Loucy (cell line): ENCODE results near the gene CLDN24.

Experiments
- H2AFZ ChIP-seq: fragments of 200-600 bp; sonication (generic); 2 replicates; pipeline ENCODE4 v1.6.0; 2016; ENCODE audit warnings: antibody characterized with exemption, mild to moderate bottlenecking, low read length, moderate library complexity
- H3F3A ChIP-seq: fragments of 200-600 bp; 2 replicates; pipeline ENCODE4 v1.6.0; 2016; ENCODE audit warnings: antibody characterized with exemption, low read depth, mild to moderate bottlenecking
- H3K27me3 ChIP-seq: fragments of 200-600 bp; sonication (generic); 2 replicates; pipeline ENCODE4 v1.6.1; 2014; ENCODE audit warnings: low read length, mild to moderate bottlenecking; ENCODE audit not compliant: insufficient read depth, poor library complexity, severe bottlenecking
- H3K36me3 ChIP-seq: fragments of 200-600 bp; sonication (generic); 2 replicates; pipeline ENCODE4 v1.6.1; 2016; ENCODE audit warnings: low read length; ENCODE audit not compliant: insufficient read depth
- H3K4me1 ChIP-seq: fragments of 200-600 bp; sonication (generic); 2 replicates; pipeline ENCODE4 v1.5.1; 2014; ENCODE audit warnings: low read length, mild to moderate bottlenecking; ENCODE audit not compliant: insufficient read depth, poor library complexity, severe bottlenecking
- H3K4me2 ChIP-seq: fragments of 200-600 bp; sonication (generic); 2 replicates; pipeline ENCODE4 v1.6.0; 2014; ENCODE audit warnings: antibody characterized with exemption, low read length, low read depth, mild to moderate bottlenecking; ENCODE audit not compliant: poor library complexity, severe bottlenecking
- H3K4me3 ChIP-seq: fragments of 200-600 bp; sonication (generic); 2 replicates; pipeline ENCODE4 v1.5.1; 2014; ENCODE audit warnings: low read length, mild to moderate bottlenecking, mixed read lengths; ENCODE audit not compliant: poor library complexity, severe bottlenecking
- H3K79me2 ChIP-seq: fragments of 200-600 bp; sonication (generic); 2 replicates; pipeline ENCODE4 v1.6.1; 2014; ENCODE audit warnings: low read length; ENCODE audit not compliant: insufficient read depth
- H3K9ac ChIP-seq: fragments of 200-600 bp; sonication (generic); 2 replicates; pipeline ENCODE4 v1.6.0; 2014; ENCODE audit warnings: mild to moderate bottlenecking, low read depth, low read length, moderate library complexity; ENCODE audit not compliant: poor library complexity, severe bottlenecking
- H3K9me2 ChIP-seq: fragments of 200-600 bp; sonication (generic); replicated peaks from 2 replicates; pipeline ENCODE4 v1.6.1; 2016; ENCODE audit warnings: low read depth, low read length, mixed read lengths
- H3K9me3 ChIP-seq: fragments of 200-600 bp; sonication (generic); 2 replicates; pipeline ENCODE4 v1.6.1; 2014; ENCODE audit warnings: mild to moderate bottlenecking, antibody characterized with exemption, low read length, low read depth; ENCODE audit not compliant: insufficient read depth
- H4K20me1 ChIP-seq: fragments of 200-600 bp; sonication (generic); 2 replicates; pipeline ENCODE4 v1.6.0; 2014; ENCODE audit warnings: antibody characterized with exemption, low read length, mild to moderate bottlenecking; ENCODE audit not compliant: insufficient read depth, poor library complexity, severe bottlenecking
- EZH2phosphoT487 ChIP-seq: fragments of 200-600 bp; IDR thresholded peaks from 2 replicates; pipeline ENCODE4 v1.6.1; 2018; ENCODE audit warnings: antibody characterized with exemption, mild to moderate bottlenecking, moderate library complexity, borderline replicate concordance
- TF ChIP-seq, protein P1 (sequence below): fragments of 200-600 bp; sonication (generic); conservative IDR thresholded peaks from 2 replicates; pipeline ENCODE4 v1.5.1; 2014; ENCODE audit warnings: mild to moderate bottlenecking, antibody characterized with exemption, low read length

Gene CLDN24

DNA sequence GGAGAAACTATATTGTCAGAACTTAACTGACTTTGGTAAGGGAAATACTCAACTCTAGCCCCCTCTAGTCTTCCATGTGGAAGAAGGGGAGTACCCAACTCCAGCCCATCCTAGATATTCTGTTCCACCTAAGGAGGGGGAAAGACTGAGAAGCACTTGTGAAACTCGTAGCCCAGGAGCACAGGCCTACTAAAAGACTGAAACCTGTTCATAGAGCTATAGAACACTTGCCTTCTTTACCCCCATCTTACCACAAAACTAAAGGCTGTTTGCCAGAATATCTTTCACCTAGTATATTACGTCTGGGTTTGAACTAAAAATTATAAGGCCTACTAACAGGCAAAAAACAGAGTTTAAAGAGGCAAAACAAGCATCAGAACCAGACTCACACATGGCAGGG, 17.7 kb downstream of the CLDN24 start:
- TF ChIP-seq, protein P1, sequence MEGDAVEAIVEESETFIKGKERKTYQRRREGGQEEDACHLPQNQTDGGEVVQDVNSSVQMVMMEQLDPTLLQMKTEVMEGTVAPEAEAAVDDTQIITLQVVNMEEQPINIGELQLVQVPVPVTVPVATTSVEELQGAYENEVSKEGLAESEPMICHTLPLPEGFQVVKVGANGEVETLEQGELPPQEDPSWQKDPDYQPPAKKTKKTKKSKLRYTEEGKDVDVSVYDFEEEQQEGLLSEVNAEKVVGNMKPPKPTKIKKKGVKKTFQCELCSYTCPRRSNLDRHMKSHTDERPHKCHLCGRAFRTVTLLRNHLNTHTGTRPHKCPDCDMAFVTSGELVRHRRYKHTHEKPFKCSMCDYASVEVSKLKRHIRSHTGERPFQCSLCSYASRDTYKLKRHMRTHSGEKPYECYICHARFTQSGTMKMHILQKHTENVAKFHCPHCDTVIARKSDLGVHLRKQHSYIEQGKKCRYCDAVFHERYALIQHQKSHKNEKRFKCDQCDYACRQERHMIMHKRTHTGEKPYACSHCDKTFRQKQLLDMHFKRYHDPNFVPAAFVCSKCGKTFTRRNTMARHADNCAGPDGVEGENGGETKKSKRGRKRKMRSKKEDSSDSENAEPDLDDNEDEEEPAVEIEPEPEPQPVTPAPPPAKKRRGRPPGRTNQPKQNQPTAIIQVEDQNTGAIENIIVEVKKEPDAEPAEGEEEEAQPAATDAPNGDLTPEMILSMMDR: no peak
- TF ChIP-seq EZH2phosphoT487: no peak
- Histone ChIP-seq H3K9ac (no peak overlapping the region), H3K4me2 (no peak overlapping the region)

DNA sequence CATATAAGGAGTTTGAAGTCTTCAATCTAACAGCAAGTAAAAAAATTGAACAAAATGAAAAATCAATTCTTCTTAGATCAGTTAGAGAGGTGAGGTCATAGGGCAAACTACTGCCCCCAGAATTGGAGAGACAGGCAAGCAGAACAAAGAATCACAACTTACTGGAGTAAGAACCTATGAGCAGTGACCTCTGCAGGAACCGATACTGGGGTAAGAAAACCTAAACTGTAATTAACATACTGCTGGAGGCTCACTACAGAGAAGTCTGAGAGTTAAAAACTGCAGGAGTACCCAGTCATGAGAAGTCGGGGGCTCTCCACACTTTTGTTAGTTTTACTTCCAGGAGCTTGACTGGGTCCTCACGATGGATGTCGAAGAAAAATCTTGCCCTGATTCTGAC, 18.2 kb downstream of the CLDN24 start:
- no peaks in the 10 kb centered on the region for H3K36me3 ChIP-seq
- no peak overlapping the region for H3K4me2 ChIP-seq
- H3K4me3 ChIP-seq: no peak overlapping the region
- H3K9me3 ChIP-seq: no peaks in the 10 kb centered on the region
- no peaks in the 10 kb centered on the region for H3K27me3 ChIP-seq
- TF ChIP-seq, protein P1: no peak
- no peak for TF ChIP-seq EZH2phosphoT487
- no peaks in the 10 kb centered on the region for H3K4me1 ChIP-seq
- H4K20me1 ChIP-seq: no peaks in the 10 kb centered on the region
- no peak overlapping the region for H3K9ac ChIP-seq
- H3K79me2 ChIP-seq: no peaks in the 10 kb centered on the region
- H3K9me2 ChIP-seq: no peaks in the 10 kb centered on the region
- H2AFZ ChIP-seq: no peak overlapping the region
- no peaks in the 10 kb centered on the region for H3F3A ChIP-seq

More for the DNA sequence above, 17.7 kb downstream of the CLDN24 start:
- H3K27me3 ChIP-seq: no peaks in the 10 kb centered on the region
- H3K79me2 ChIP-seq: no peaks in the 10 kb centered on the region
- no peak overlapping the region for H2AFZ ChIP-seq
- no peak overlapping the region for H3K4me3 ChIP-seq
- H3K4me1 ChIP-seq: no peaks in the 10 kb centered on the region
- no peaks in the 10 kb centered on the region for H3K36me3 ChIP-seq
- no peaks in the 10 kb centered on the region for H3K9me3 ChIP-seq
- H4K20me1 ChIP-seq: no peaks in the 10 kb centered on the region
- no peaks in the 10 kb centered on the region for H3K9me2 ChIP-seq
- H3F3A ChIP-seq: no peaks in the 10 kb centered on the region

DNA sequence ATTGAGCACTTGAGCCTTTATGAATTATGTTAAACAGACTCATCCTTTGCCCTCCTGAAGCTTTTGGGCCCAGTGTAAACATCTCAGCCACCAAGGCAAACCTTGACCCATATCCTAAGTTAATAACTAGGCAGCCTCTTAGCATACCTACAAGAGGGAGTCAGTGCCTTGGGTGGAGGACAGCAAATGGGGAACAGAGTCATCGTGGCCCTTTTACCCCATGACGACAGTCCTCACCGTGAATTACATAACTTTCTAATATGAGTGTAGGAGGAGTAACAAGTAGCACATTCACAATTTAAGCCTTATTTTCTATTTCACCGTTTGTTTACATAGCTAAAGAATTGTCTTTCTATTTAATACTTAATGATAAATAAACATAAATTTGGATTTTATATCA, 18.9 kb downstream of the CLDN24 start:
- Histone ChIP-seq H3K9me2 (no peaks in the 10 kb centered on the region), H3K9ac (no peak overlapping the region), H3K9me3 (no peaks in the 10 kb centered on the region), H3K4me1 (no peaks in the 10 kb centered on the region), H2AFZ (no peak overlapping the region), H4K20me1 (no peaks in the 10 kb centered on the region), H3K4me3 (no peak overlapping the region), H3K36me3 (no peaks in the 10 kb centered on the region), H3K27me3 (no peaks in the 10 kb centered on the region), H3K4me2 (no peak overlapping the region), H3F3A (no peaks in the 10 kb centered on the region), H3K79me2 (no peaks in the 10 kb centered on the region)
- TF ChIP-seq, protein P1: no peak
- TF ChIP-seq EZH2phosphoT487: no peak
